ENCODE results near the gene LRIG1. TPM values are rescaled to one million over a fixed set of nuclear protein-coding genes. Genes with fewer than 3 reads are reported as not detected.

The LRIG1 gene
- total RNA-seq, 2 donors from 2014 or later: 121 to 131 TPM

DNA sequence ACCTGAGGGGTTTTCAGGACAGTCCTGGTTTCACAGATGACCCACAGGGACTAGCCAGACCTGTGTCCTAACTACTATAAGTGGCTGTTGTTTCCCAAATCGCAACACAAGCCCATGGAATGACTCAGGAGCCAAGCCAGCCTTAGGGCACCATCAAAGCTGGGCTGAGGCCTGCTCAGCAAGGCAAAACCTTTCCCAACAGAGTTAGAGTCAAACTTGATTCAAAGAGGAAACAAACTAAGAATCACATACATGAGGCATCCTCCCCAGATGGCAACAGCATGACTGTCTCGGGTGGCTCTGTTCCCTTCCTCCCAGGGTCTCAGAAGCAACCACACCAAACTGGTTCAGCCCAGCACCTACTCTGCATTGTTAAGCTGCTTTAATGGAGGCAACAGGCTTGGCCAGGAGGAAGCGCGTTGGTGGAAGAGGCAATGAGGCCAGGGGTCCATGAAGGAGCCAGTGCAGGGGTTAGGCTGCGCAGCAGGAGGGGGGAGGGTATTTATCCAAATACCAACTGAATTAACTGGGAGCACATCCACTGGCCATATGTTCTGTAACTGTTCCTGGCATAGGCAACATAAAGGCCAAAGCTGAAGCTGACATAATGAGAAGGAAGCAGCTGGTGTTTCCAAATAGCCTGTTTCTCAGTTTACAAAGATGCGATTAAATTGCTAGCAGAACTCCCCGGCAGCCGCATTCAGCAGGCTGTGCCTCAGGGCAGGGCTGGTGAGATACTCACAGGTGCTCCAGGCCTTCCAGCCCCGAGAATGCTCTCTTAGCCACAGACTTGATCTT lies 102.4 kb downstream of the LRIG1 start:
- Histone ChIP-seq H3K36me3 (no peaks in the 10 kb centered on the region), H3K27ac (peak overlapping the region; percentile 4 to 5), H3K27me3 (replicated peaks; ENCODE audit: insufficient read depth) (no peaks in the 10 kb centered on the region), H3K9me3 (no peaks in the 10 kb centered on the region), H3K4me3 (no peak overlapping the region), H3K4me1 (ENCODE audit: control insufficient read depth in 1 of 2, low read depth in 2 of 2) (peaks cover 48 to 97% of the 10 kb centered on the region in 2 donors)
- no peak for ATAC-seq (ENCODE audit: insufficient number of reproducible peaks, low FRiP score, low read depth)
- TF ChIP-seq, protein P1, sequence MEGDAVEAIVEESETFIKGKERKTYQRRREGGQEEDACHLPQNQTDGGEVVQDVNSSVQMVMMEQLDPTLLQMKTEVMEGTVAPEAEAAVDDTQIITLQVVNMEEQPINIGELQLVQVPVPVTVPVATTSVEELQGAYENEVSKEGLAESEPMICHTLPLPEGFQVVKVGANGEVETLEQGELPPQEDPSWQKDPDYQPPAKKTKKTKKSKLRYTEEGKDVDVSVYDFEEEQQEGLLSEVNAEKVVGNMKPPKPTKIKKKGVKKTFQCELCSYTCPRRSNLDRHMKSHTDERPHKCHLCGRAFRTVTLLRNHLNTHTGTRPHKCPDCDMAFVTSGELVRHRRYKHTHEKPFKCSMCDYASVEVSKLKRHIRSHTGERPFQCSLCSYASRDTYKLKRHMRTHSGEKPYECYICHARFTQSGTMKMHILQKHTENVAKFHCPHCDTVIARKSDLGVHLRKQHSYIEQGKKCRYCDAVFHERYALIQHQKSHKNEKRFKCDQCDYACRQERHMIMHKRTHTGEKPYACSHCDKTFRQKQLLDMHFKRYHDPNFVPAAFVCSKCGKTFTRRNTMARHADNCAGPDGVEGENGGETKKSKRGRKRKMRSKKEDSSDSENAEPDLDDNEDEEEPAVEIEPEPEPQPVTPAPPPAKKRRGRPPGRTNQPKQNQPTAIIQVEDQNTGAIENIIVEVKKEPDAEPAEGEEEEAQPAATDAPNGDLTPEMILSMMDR (IDR thresholded peaks at IDR 0.05): no peak
- no peak for DNase-seq (ENCODE audit: low spot score)

DNA sequence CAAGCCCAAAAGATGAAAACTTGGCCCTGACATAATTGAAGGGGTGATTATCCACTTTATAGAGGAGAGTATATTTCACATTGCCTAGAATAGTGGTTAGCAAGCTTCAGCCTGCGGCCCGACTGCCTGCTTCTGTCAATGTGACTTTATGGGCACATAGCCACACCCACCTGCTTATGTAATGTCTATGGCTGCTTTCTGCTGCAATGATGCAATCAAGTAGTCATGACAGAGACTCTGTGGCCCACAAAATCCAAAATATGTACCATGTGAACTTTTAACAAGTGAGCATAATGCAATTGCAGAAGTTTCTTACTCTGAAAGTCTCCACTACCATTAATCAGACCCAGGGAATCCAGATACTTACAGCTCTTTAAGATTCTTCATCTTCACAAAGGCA lies 103.1 kb downstream of the LRIG1 start:
- DNase-seq (ENCODE audit: low spot score) (no peak), ATAC-seq (ENCODE audit: insufficient number of reproducible peaks, low FRiP score, low read depth) (no peak)
- Histone ChIP-seq H3K36me3 (no peaks in the 10 kb centered on the region), H3K27me3 (replicated peaks; ENCODE audit: insufficient read depth) (no peaks in the 10 kb centered on the region), H3K4me1 (ENCODE audit: control insufficient read depth in 1 of 2, low read depth in 2 of 2) (peaks cover 48 to 97% of the 10 kb centered on the region in 2 donors), H3K4me3 (no peak overlapping the region), H3K27ac (peak overlapping the region; percentile 4 to 35), H3K9me3 (no peaks in the 10 kb centered on the region)
- TF ChIP-seq, protein P1 (IDR thresholded peaks at IDR 0.05): no peak

DNA sequence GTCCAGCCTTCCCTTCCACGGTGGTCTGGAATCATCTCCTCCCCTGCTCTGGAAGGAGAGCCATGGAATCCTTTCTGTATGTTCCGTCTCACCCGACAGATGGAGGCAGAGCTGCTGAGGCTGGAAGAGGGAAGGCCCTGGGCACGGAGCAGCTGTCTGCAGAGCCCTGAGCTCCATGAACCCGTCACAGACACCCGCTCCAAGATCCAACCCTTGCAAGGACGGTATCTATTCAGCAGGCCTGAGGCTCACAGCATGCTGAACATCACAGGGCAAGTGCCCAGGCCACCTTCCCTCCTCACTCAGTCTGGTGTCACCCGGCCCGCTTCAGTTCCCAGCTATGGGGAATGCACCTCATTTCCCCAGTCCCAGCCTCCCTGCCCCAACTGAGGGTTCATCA lies 103.9 kb downstream of the LRIG1 start:
- TF ChIP-seq, protein P1 (IDR thresholded peaks at IDR 0.05): no peak
- ATAC-seq (ENCODE audit: insufficient number of reproducible peaks, low FRiP score, low read depth) (no peak), DNase-seq (ENCODE audit: low spot score) (no peak)
- Histone ChIP-seq H3K4me3 (no peak overlapping the region), H3K9me3 (no peaks in the 10 kb centered on the region), H3K27ac (peak overlapping the region; percentile 71 to 75), H3K27me3 (replicated peaks; ENCODE audit: insufficient read depth) (no peaks in the 10 kb centered on the region), H3K4me1 (ENCODE audit: control insufficient read depth in 1 of 2, low read depth in 2 of 2) (peaks cover 48 to 97% of the 10 kb centered on the region in 2 donors), H3K36me3 (no peaks in the 10 kb centered on the region)

DNA sequence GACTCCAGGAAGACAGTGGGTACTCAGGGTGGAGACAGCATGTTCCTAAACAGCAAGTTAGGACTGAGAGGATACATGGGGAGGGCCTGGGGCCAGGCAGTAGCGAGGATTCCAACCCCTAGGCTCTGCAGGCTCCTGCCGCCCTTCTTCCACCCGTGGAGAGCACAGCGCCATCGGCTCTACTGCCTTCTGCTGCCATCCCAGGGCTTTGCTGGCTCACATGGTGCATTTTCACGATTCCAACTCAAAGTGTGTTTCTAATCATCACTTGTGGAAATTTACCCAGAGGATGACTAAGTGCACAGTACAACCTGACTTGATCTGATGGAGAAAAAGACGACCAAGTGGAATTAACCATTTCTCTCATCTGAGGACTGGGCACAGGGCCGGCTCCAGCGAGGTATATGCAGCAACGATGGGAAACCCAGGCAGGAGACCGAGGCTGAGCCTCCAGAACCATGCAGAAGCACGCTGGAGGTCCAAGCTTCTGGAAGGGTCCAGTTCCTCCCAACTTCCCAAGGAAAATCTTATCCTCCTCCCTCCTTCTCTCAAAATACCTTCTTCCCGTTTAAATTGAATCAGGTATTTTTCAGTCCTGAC lies 104.6 kb downstream of the LRIG1 start:
- H3K27me3 ChIP-seq (replicated peaks; ENCODE audit: insufficient read depth): no peaks in the 10 kb centered on the region
- H3K4me3 ChIP-seq: no peak overlapping the region
- peak overlapping the region; percentile 71 to 75 for H3K27ac ChIP-seq
- TF ChIP-seq, protein P1 (IDR thresholded peaks at IDR 0.05): no peak
- no peaks in the 10 kb centered on the region for H3K9me3 ChIP-seq
- peaks cover 42 to 91% of the 10 kb centered on the region in 2 donors for H3K4me1 ChIP-seq (ENCODE audit: control insufficient read depth in 1 of 2, low read depth in 2 of 2)
- no peak for DNase-seq (ENCODE audit: low spot score)
- H3K36me3 ChIP-seq: no peaks in the 10 kb centered on the region
- no peak for ATAC-seq (ENCODE audit: insufficient number of reproducible peaks, low FRiP score, low read depth)

DNA sequence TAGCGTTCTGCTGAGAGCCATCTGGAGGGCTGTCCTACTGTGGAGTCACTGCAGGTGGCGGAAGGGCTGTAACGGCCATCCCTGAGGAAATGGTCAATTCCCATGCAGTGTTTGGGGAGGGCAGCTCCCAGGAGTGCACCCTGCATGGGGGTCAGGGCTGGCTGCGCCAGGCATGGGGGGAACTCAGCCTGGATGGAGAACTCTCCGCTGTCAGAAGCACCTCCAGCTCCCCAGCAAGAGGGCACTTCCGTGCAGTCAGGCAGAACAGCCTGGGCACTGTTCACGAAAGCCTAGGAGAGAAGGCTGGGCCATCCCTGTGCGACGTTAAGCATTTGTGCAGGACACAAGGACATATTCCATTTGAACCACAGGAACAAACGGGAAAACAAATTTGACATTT lies 105.2 kb downstream of the LRIG1 start:
- Histone ChIP-seq H3K9me3 (no peaks in the 10 kb centered on the region), H3K4me3 (no peak overlapping the region), H3K4me1 (ENCODE audit: control insufficient read depth in 1 of 2, low read depth in 2 of 2) (peaks cover 37 to 85% of the 10 kb centered on the region in 2 donors), H3K27me3 (replicated peaks; ENCODE audit: insufficient read depth) (no peaks in the 10 kb centered on the region), H3K36me3 (no peaks in the 10 kb centered on the region), H3K27ac (peak overlapping the region; percentile 71 to 75)
- DNase-seq (ENCODE audit: low spot score) (no peak), ATAC-seq (ENCODE audit: insufficient number of reproducible peaks, low FRiP score, low read depth) (no peak)
- TF ChIP-seq, protein P1 (IDR thresholded peaks at IDR 0.05): no peak

All from thoracic aorta (tissue), 2 donors.